ENCODE data around the gene MEIOB.
"Not testable (repeated sequence)": the region's sequence is repeated elsewhere in the genome, so short reads cannot be mapped to it uniquely, and the experiment has no call there.

The MEIOB gene

DNA sequence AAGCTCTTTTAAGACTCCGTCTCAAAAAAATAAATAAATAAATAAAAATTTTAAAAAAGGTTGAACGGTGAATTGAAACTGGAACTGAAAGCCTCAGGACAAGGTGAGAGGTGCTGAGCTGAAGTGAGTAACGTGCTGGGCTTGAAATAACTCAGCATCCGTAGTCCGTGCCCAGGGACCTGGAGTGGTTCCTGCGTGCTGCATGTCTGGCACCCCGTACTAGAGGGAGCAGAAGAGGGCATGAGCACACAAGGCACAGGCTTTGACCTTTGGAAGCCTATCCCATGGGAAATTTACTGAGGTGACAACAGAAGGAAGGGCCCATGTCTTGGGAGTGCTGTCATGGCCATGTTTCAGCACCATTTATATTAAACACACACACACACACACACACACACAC, 4.5 kb upstream of the MEIOB start:
- DNase-seq (ENCODE audit: low read depth): no peak

- not testable (repeated sequence) for DNase-seq (ENCODE audit: low read depth)
Observed at GRCh38 chr16:1876066-1876465, 4.1 kb upstream of the MEIOB start.

- no peak for DNase-seq (ENCODE audit: low read depth)
Observed at GRCh38 chr16:1874854-1875253, 2.9 kb upstream of the MEIOB start.

DNA sequence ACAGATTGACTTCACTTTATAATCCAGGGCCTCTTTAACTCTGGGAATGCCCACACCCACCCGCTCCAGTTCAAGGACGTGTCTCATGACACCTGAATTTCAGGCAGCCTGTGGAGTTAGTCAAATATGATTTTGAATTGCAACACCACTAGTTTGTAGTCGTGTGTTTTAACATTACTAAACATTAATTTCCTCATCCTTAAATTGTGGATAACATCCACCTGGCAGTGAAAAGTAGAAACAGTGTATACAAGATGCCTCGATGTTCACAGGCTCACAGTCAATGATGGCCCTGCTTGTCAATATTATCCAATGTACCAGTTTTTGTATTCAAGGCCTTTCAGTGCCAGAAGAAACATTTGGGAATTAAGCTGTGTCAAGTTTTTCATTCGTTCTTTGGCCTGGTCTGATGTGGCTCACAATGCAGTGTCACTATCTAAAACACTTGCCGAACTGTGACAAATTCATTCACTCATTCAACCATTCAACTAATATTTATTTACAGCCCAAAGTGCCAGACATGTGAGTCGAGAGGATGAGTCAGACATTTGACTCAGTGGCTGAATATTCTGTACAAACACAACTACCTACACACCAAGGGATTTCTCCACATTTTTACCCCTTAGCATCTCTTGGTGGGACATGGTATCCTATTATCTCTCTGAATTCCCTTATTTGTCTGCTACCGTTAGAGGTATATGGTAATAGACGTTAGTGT, 1.4 kb downstream of the MEIOB start:
- DNase-seq (ENCODE audit: low read depth): no peak

DNA sequence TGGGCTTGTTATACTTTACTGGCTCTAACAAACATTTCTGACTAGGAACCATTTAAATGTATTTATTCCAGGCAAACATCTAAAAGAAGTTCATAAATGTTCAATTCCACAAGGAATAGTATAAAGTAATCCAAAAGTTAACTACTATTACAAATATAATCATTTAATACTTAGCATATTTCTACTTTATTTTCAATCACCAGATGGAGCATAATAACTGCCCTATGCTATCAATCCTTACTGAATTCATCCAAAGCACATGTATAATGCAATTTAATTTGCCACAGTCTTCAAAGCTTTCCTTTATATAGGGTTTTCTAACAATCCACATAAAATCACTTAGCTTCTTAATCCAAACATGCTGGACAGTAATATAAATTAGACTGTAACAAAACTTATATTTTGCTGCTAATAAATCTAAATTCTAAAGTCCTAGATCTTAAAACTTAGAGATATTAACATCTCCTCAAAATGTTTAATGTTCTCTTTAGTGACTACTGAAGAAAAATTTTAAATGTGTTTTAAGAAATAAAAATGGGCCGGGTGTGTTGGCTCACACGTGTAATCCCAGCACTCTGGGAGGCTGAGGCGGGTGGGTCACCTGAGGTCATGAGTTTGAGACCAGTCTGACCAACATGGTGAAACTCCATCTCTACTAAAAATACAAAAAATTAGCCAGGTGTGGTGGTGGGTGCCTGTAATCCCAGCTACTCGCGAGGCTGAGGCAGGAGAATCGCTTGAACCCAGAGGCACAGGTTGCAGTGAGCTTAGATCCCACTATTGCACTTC, 5.9 kb downstream of the MEIOB start:
- no peak for DNase-seq (ENCODE audit: low read depth)

DNA sequence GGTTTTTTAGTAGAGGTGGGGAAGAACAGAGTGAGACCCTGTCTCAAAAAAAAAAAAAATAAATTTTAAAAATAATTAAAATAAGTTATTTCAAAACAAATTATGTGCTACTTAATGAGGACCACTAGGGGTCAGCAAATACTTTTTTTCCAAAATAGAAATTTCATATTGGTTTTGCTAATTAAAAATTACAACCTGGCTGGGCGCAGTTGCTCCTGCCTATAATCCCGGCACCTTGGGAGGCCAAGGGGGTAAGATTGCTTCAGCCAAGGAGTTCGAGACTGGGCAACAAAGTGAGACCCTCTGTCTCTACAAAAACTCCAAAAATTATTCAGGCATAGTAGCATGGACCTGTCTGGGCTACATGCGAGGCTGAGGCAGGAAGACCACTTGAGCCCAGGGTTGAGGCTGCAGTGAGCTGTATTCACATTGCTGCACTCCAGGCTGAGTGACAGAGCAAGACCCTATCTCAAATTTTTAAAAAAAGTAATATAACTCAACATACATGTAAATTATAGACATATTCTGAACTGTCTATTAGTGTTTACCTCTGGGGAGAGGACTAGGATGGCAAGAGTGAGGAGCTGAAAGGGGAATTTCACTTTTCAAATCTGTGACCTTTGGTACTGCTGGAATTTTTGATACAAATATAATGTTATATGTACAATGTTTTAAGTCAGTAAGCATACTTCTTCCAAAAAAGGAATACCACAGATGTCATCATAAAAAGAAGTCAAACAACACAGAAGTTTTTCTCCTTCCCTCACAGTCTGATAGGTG, 8.1 kb downstream of the MEIOB start:
- DNase-seq (ENCODE audit: low read depth): no peak

DNA sequence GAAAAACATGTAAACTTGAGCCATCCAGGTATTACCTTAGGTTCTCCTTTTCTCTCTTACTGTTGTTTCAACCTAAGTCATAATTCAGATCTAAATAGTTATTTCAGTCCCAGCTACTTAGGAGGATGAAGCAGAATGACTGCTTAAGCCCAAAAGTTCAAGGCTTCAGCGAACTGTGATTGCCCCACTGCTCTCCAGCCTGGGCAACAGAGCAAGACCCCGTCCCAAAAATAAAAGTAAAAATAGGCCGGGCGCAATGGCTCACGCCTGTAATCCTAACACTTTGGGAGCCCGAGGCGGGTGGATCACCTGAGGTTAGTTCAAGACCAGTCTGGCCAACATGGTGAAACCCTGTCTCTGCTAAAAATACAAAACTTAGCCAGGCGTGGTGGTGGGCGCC, 9.6 kb downstream of the MEIOB start:
- no peak for DNase-seq (ENCODE audit: low read depth)

DNA sequence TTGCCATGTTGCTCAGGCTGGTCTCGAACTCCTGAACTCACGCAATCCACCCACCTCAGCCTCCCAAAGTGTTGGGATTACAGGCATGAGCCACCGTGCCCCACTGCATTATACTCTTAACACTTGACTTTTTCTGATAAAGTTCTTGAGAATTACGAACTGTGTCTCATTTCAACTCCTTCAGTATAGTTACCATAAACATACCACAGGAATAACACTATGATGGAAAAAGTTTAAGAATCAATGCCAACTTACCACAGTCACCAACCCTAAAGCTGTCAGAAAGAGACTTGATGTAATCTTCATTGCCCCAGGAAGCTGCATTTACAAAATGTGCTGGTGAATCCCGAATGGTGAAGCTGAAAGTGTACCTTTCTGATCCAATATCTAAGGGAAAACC, 10.2 kb downstream of the MEIOB start:
- DNase-seq (ENCODE audit: low read depth): no peak

GRCh38 chr16:1859650-1860049, 12.3 kb downstream of the MEIOB start:
- no peak for DNase-seq (ENCODE audit: low read depth)

GRCh38 chr16:1858189-1858865, 13.6 kb downstream of the MEIOB start:
- no peak for DNase-seq (ENCODE audit: low read depth)

DNA sequence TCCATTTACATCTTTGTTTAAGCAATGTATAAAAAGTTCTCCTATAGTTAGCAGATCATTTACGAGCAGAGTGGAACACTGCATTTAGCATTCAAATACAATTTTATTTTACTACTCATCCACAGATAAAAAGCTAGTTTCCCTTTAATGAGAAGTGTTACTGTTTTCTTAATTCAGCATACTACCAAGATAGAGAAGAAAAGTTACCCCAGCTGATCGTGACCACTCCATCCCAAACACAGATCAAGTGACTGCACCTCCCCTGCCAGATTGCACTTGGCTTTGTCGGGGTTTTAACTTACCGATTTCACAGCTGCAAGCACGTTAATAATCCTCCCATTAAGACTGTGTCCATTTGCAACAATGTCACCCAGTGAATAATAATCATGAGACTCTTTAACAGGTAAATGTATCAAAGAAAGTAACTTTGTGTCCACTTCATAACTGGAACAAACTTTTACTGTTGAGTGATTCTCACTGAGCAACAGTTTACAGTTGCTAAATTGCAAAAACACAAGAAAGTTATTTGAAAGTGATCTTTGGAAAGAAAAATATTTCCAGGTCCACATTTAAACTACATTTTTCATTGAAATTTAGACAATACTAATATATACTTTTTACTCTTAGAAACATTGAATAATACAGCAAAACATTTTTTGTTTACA, 14.4 kb downstream of the MEIOB start:
- no peak for DNase-seq (ENCODE audit: low read depth)

GRCh38 chr16:1851793-1852192, 20.2 kb downstream of the MEIOB start:
- DNase-seq (ENCODE audit: low read depth): no peak

DNA sequence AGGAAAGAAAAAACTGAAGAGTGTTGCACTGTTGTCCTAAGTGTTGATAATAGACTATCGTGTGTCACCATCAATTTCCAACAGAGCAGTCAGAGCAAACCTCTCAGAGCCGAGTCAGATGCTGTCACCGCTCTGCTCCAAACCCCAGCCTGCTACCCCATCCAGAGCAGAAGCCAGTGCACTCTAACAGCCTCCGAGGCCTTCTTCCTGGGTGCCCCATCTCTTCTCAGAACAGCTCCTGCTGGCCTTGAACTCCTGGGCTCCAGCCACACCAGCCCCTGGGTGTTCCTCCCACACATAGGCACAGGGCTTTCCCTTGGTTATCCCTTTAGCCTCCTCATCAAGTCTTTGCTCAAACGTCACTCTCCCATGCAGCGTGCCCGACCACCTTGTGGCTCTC, 21.0 kb downstream of the MEIOB start:
- DNase-seq (ENCODE audit: low read depth): no peak

DNA sequence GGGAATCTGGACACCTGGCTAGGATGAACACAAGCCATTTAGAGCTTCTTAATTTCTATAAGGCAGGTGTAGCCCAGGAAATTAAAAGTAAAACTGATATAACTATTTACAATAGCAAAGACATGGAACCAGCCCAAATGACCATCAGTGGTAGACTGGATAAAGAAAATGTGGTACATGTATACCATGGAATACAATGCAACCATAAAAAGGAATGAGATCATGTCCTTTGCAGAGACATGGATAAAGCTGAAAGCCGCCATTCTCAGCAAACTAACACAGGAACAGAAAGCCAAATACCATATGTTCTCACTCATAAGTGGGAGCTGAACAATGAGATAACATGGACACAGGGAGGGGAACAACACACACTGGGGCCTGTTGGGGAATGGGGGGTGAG, 25.5 kb downstream of the MEIOB start:
- DNase-seq (ENCODE audit: low read depth): no peak

DNA sequence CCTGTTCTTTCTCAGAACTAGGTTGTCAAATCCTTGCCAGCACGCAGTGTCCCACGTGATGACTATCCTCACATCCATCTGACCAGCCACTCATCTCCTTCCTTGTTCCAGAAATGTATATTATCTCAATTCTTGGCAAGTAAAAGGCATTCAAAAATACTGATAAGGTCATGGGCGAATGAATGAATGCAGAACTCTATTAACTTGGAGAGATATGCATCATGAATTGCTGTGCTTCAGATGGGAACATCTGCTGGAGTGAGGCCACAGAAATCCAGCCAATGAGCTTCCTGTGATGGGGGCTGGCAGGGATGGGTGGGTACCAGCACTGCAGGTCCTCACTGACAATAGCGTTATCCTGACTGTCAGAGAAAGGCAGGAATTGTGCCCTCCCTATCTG, 26.0 kb downstream of the MEIOB start:
- DNase-seq (ENCODE audit: low read depth): no peak

DNA sequence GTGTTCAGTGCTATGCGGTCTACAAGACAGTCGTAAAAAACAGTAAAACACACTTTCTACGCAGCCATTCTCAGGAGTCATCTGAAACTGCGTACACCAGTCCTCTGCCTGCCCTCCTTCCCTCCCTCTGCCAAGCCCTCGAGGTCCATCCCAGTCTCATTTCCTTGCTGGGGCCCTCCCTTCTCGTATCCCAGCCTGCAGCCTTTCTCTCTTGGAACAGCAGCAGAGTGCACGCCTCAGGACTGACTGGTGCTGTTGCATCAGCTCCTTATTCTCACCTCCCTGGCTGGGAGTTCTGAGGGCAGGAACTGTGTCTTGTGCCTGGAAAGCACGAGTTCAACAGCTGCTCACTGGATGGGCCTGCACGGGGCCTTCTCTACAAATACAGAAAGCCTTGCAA, 32.4 kb downstream of the MEIOB start:
- no peak for DNase-seq (ENCODE audit: low read depth)

- DNase-seq (ENCODE audit: low read depth): no peak
Observed at GRCh38 chr16:1834096-1834495, 37.9 kb downstream of the MEIOB start.

DNA sequence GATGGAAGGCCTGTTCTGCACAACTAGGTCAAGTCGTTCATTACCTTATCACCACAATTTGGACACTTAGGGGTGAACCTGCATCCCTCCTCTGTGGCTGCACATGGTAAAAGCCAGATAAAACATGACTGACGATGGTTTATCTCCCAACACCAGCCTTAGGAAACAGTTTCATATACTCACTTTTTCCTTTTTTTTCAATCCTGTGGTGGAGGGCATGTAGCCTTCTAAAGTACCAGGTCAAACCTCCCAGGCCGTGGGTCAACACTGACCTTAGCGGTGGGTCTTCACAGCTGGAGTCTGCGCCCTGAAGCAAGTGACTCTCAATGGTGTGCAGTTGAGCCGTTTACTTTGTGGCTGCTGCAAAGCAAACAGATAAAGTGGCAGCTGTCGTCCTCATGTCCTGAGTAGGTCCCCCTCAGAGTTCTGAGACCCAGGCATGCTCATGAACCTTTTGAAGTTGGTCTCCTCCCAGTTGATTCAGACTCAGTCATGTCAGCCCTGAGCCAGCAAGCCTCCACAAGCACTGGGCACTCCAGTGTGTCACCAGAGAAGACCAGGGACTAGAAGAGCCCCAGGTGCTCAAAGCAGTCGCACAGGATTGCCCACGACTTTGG, 39.0 kb downstream of the MEIOB start:
- DNase-seq (ENCODE audit: low read depth): no peak

- no peak for DNase-seq (ENCODE audit: low read depth)
Observed at GRCh38 chr16:1831186-1832075, 40.5 kb downstream of the MEIOB start.

DNA sequence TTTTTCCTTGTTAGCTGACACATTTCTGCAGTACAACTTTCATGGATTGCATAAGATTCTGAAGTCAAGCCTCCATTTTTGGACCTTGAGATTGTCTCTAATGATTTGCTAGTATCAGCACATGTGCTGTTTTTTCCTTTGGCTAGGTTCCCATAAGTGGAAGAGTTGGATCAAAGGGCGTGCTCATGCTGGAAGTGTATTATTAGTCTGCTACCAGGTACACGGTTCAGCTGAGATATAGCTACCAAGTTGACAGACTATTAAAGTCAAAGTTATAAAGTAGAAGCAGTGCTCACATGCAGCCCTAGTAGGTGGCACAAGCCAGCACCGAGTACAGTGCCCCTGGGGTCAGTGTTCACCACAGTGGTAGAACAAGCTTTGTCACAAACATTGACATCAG, 41.8 kb downstream of the MEIOB start:
- DNase-seq (ENCODE audit: low read depth): no peak
